Fibroblast of skin of abdomen (primary cell): Measurements from ENCODE around the gene VDAC1.
"Not testable (repeated sequence)": the region's sequence is repeated elsewhere in the genome, so short reads cannot be mapped to it uniquely, and the experiment has no call there.

ENCODE experiments used
- DNase-seq: peaks from one replicate; pipeline ENCODE4 v3.0.0-alpha.2; 2013

The VDAC1 gene

DNA sequence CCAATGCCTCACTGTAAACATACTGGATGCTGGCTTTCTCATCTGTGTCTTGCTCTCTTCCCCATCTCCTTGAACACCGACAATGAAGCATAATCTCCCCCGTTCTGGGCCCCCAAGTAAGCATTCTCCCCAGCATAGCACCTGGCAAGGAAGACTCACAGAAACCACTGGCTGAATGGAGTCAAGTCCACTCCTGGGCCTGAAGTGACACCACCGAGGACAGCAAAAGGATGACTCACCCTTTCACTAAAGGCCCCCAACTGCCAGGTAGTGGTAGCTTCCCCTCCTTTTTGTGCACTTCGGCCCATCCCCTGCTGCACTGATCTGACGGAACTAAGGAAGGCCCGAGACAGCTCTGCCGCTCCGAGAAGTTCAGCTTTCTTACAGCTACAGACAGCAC, 9.4 kb downstream of the VDAC1 start:
- no peak for DNase-seq

- no peak for DNase-seq
Measured at GRCh38 chr5:133994990-133995333, 9.8 kb downstream of the VDAC1 start.

- no peak for DNase-seq
Measured at GRCh38 chr5:133994297-133994989, 10.3 kb downstream of the VDAC1 start.

DNA sequence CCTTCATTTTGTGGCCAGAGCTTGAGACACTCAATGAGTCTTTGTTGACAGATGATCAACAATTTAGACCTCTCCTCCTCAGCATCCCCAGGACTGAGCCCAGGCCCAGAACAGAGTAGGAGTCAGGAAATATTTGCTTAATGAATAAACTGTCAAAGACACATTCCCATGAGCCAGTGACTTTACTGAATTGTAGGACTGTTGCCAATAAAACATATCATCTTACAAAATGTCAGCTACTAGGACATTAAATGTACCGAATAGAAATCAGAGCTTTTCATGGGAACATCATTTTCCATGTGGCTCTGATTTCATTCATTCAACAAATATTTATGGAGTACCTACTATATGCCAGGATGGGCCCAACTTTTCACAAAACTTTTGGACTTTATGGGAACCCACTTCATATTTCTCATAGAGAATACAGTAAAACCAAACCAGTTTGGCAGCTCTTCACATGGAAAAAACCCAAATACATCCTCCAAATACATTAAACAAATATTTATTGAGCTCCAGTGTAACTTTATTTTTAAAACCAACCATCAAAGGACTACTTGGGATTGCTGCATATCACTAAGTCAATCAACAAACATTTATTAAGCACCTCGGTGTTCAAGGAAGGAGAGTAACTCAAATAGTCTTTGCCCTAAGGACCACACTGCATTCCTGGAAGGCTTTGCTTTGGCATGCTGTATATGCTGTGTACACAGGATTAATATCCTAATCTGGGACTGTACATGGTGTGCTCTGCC, 11.4 kb downstream of the VDAC1 start:
- DNase-seq = peak; percentile 75

DNA sequence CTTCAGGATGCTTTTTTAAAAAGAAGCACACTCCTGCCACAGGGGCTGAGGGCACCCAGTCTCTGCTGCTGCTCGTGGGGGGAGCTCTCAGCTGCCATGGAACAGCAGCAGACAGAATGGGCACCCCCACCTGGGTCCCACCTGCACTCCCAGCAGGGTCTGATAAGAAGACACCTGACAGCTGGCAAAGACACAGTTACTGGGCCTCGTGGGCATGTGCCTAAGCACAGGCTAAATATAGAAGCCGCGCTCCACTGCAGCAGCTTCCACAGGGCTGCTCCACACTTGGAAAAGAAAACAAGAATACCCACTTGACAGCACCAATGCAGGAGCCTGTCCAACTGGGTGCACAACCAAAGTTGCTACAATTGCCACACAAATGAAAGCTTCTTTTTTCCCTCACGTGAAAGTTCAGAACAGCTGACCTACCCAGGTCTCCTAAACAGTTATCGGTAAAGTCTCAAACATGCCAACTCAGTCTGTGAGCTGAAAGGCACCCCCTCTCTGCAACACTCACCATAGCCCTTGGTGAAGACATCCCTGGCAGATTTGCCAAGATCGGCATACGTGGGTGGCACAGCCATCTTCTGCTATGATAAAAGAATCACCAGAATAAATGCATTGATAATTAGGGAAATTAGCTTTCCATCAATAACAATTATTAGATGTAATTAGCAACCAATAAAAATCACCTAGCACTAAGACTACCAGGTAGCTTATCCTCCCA, 12.2 kb downstream of the VDAC1 start:
- no peak for DNase-seq

DNA sequence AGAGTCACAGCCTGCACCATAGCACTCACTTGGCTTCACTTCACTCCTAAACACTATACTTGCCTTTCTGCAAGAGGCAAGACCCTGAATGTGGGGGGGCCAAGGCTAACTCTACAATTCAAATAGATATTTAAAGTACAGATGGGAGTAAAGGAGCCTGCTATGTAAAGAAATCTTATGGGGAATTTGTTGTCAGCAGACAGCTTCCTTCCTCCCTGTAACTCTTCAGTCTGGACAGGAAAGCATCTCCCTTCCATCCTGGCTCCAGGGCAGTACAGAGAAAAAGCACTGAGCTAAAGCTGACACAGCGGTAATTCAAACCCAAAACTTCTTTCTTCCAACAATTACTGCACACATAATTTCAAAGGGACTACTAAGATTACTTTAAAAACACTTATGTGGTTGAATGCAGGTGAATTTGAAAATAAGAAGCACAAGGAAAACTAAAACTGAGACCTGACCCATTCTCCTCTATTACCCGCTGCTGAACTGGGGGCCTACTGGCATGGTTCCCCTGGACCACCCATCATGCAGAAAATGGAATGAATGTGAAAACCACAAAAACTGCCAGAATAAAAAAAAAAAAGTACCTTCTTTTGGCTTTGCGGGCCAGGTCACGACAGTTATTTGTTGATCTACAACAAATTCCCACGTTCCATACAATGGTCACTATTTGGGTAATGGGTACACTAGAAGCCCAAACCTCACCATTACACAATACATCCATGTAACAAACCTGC, 13.4 kb downstream of the VDAC1 start:
- no peak for DNase-seq

GRCh38 chr5:133990396-133990795, 14.4 kb downstream of the VDAC1 start:
- DNase-seq = no peak

DNA sequence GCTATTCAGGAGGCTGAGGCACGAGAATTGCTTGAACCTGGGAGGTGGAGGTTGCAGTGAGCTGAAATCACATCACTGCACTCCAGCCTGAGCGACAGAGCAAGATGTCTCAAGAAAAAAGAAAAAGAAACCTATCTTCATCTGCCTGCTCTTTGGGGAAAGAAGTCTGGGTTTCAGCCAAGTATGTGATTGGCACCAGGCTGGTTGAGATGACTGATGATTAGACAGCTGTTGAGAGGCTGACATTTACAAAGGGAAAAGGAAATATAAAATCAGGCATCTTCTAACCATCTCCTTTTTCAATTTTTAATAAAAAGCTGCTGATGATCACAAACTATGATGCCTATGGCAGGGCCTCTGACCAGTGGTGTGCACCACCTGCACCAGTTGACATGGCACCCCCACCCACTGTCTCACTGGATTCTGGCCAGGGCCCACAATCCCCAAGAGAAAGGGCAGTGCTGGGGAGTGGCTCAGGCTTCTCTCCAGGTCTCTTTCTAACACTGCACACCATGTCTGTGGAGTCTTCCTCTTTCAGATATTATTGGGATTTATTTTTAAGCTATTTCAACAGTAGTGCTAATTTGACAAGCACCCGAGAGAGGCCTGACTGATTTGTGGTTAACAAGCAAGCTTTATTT, 19.1 kb downstream of the VDAC1 start:
- no peak for DNase-seq

DNA sequence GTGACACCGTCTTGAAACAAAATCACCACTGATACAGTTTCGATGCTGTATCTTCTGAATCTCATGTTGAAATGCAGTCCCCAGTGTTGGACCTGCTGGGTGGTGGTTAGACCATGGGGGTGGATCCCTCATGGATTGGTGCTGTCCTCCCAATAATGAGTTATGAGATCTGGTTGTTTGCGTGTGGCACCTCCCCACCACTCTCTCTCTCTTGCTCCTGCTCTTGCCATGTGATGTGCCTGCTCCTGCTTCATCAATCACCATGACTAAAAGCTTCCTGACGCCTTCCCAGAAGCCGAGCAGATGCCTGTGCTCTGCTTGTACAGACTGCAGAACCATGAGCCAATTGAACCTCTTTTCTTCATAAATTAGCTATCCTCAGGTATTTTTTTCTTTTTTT, 21.1 kb downstream of the VDAC1 start:
- DNase-seq = peak; percentile 11

GRCh38 chr5:133981714-133982113, 23.1 kb downstream of the VDAC1 start:
- no peak for DNase-seq

- DNase-seq = no peak
Measured at GRCh38 chr5:133980652-133981051, 24.1 kb downstream of the VDAC1 start.

GRCh38 chr5:133978943-133979342, 25.8 kb downstream of the VDAC1 start:
- DNase-seq = no peak

- peak; percentile 71 for DNase-seq
Measured at GRCh38 chr5:133977858-133978257, 26.9 kb downstream of the VDAC1 start.

DNA sequence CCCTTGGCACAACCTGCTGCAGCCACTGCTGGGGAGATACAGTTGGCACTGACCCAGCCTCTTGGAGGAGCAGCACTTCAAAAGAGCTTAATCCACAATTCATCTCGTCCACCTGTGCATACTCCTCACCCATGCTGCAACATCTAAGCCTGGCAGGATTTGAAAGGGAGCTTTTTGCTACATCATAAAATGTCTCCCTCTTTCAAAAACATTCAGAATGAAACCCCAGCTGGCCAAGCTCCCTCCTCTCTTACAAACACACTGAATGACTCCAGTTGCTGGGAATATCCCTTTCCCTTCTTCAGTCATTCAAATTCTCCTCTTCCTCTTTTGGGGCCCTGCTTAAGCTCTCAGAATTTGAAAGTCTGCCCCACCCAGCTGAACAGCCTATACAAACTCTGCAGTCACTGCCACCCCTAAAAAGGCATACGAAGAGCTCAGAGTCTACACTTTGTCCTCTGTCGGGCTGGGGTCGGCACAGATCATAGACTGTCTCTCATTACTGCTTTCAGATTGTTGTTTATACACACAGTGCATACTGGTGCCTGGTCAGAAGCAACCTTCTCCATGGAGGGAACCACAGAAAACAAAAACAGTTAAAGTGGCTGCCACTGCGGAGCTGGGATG, 27.5 kb downstream of the VDAC1 start:
- no peak for DNase-seq

DNA sequence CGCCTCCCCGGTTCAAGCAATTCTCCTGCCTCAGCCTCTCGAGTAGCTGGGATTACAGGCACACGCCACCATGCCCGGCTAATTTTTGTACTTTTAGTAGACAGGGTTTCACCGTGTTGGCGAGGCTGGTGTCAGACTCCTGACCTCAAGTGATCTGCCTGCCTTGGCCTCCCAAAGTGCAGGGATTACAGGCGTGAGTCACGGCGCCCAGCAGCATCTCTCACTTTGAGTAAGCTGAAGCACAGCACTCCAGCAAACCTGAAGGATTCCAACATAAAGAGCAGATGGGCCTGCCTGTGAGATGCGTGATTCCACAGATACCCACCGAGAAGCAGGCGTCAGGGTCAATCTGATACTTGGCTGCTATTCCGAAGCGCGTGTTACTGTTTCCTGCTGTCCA, 29.2 kb downstream of the VDAC1 start:
- not testable (repeated sequence) for DNase-seq

- no peak for DNase-seq
Measured at GRCh38 chr5:133974142-133974541, 30.6 kb downstream of the VDAC1 start.

GRCh38 chr5:133970325-133970909, 34.4 kb downstream of the VDAC1 start:
- no peak for DNase-seq

GRCh38 chr5:133969654-133970324, 35.0 kb downstream of the VDAC1 start:
- DNase-seq = no peak

DNA sequence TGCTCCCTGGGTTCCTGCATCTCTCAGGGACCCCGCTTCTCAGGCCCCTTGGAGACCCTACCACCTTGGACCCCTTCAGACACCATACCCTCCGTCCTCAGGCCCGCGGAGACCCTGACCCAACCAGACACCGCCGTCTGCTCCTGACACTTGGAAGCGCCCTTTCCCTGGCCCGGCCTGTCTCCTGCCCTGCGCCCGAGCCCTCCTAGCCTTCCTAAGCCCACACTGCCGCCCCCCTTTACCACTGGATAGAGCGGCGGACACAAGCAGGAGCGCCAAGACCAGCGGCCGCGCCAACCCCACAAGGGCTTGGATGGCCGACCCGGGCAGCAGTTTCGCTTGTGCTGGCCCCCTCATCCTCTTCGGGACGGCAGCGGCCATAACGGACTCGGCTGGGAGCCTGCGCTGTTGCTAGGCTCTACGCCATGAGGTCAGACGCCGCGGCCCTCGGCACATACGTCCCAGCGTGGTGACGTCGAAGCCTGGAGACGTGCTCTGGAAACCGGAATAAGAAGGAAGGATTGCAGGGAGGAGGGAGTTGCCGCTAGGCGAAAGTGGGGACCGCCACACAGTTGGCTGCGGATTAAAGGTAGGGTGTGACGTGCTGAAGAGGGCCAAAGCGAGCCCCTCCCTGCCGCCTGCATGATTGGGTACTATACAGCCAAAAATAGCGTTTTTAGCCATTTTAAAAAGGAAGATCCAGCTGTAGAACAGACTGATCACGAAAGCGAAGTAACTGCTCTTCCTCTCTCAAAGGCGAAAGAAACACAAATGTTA, 36.4 kb downstream of the VDAC1 start, which contains the start of gene C5orf15:
TSS of gene C5orf15 (minus strand) at position 422 of the 777 bp plus-strand sequence. CDS start at position 381, 41 bp downstream.
- peak; percentile 97 for DNase-seq

GRCh38 chr5:133967698-133968203, 37.0 kb downstream of the VDAC1 start:
- no peak for DNase-seq
